ENCODE data around the gene GOLIM4.

Gene GOLIM4

DNA sequence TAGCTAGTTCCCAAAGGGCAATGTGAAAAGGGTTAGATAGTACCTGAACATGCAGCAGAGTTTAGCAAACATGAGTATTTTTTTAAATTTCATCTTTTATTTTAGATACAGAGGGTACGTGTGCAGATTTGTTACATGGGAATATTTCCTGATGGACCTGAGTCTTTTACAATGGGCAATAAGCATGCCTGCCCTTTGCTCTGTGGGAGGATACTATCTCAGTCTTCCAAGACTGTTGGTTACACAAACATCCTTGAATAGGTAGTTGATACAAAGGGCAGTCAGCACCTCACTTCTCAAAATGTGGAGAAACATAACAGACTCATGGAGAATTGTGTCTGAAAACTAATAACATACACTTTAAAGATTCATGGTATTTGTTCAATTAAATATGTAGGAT is 103.3 kb downstream of the GOLIM4 start:
- no peak overlapping the region for H3K9ac ChIP-seq
- H3K27me3 ChIP-seq (ENCODE audit: control insufficient read depth, insufficient read depth, low read length), result no peaks in the 10 kb centered on the region
- no peaks in the 10 kb centered on the region for H3K9me3 ChIP-seq (ENCODE audit: control insufficient read depth, low read length)
- H3K36me3 ChIP-seq (ENCODE audit: control insufficient read depth, insufficient read depth, low read length), result no peaks in the 10 kb centered on the region
- no peaks in the 10 kb centered on the region for H3K4me1 ChIP-seq
- no peak overlapping the region for H2AFZ ChIP-seq
- H3K4me2 ChIP-seq (ENCODE audit: low read length), result no peak overlapping the region
- TF ChIP-seq CTCF (IDR thresholded peaks at IDR 0.05), result no peak
- H3K4me3 ChIP-seq (ENCODE audit: low read depth, low read length), result no peak overlapping the region
- H3K79me2 ChIP-seq, result no peaks in the 10 kb centered on the region
- no peak overlapping the region for H3K27ac ChIP-seq

DNA sequence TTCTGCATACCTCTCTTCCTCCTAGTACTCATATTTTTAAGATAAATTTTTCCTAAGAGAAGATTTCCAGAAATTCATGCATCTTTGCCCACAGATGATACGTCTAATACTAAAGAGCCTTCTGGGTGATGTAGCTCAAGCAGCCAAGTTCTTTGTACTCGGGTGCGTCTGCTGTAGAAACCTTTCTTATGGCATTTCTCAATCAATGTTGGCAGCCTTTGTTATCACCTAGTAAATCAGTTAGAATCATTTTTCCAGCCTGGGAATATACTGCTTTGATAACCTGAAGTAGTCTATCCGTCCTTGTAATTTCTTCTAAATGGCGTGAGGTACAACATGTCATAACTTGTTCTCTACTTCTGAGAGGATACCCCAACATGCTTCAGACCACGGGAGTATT is 104.5 kb downstream of the GOLIM4 start:
- no peaks in the 10 kb centered on the region for H3K9me3 ChIP-seq (ENCODE audit: control insufficient read depth, low read length)
- H3K27ac ChIP-seq, result no peak overlapping the region
- no peak for TF ChIP-seq CTCF (IDR thresholded peaks at IDR 0.05)
- no peak overlapping the region for H3K9ac ChIP-seq
- no peak overlapping the region for H3K4me2 ChIP-seq (ENCODE audit: low read length)
- H3K27me3 ChIP-seq (ENCODE audit: control insufficient read depth, insufficient read depth, low read length), result no peaks in the 10 kb centered on the region
- no peak overlapping the region for H3K4me3 ChIP-seq (ENCODE audit: low read depth, low read length)
- no peaks in the 10 kb centered on the region for H3K36me3 ChIP-seq (ENCODE audit: control insufficient read depth, insufficient read depth, low read length)
- no peak overlapping the region for H2AFZ ChIP-seq
- no peaks in the 10 kb centered on the region for H3K79me2 ChIP-seq
- H3K4me1 ChIP-seq, result no peaks in the 10 kb centered on the region

- no peaks in the 10 kb centered on the region for H3K36me3 ChIP-seq (ENCODE audit: control insufficient read depth, insufficient read depth, low read length)
- H3K4me3 ChIP-seq (ENCODE audit: low read depth, low read length), result no peak overlapping the region
- H3K4me2 ChIP-seq (ENCODE audit: low read length), result no peak overlapping the region
- no peak for TF ChIP-seq CTCF (IDR thresholded peaks at IDR 0.05)
- H3K4me1 ChIP-seq, result no peaks in the 10 kb centered on the region
- no peaks in the 10 kb centered on the region for H3K27me3 ChIP-seq (ENCODE audit: control insufficient read depth, insufficient read depth, low read length)
- H3K9me3 ChIP-seq (ENCODE audit: control insufficient read depth, low read length), result no peaks in the 10 kb centered on the region
- no peak overlapping the region for H3K9ac ChIP-seq
- no peaks in the 10 kb centered on the region for H3K79me2 ChIP-seq
- no peak overlapping the region for H3K27ac ChIP-seq
- H2AFZ ChIP-seq, result no peak overlapping the region
These were observed 105.7 kb downstream of the GOLIM4 start for GRCh38 chr3:167989999-167990398.

DNA sequence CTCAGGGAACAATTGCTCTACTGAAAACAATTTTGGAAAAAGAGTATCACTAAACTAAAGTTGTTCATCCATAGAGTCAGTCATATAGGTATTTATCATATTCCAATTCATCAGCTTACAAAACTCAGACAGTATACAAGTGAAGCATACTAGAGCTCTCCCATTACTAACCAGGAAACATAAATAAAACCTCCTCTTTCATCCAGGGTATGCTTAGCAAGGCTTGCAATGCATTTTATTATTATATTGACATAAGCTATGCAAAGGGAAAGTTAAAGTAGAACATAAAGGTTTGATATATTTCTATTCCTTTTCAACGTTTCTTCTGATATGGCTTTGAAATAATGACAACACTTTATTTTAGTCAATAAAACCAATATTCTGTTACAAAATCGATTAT is 106.7 kb downstream of the GOLIM4 start:
- Histone ChIP-seq H3K9ac (no peak overlapping the region), H3K9me3 (ENCODE audit: control insufficient read depth, low read length) (no peaks in the 10 kb centered on the region), H3K4me3 (ENCODE audit: low read depth, low read length) (no peak overlapping the region)

More for the DNA sequence above, 106.7 kb downstream of the GOLIM4 start:
- no peak for TF ChIP-seq CTCF (IDR thresholded peaks at IDR 0.05)
- Histone ChIP-seq H2AFZ (no peak overlapping the region), H3K27me3 (ENCODE audit: control insufficient read depth, insufficient read depth, low read length) (no peaks in the 10 kb centered on the region), H3K27ac (no peak overlapping the region), H3K79me2 (no peaks in the 10 kb centered on the region), H3K4me1 (no peaks in the 10 kb centered on the region), H3K36me3 (ENCODE audit: control insufficient read depth, insufficient read depth, low read length) (no peaks in the 10 kb centered on the region), H3K4me2 (ENCODE audit: low read length) (no peak overlapping the region)
